CD14-positive monocyte (primary cell): ENCODE data around the gene SERPINB8. TPM values are rescaled to one million over a fixed set of nuclear protein-coding genes. Genes with fewer than 3 reads are reported as not detected.

Experiments
- DNase-seq, 3 donors: peaks; one replicate each; pipeline ENCODE4 v3.0.0-alpha.2; 2011 to 2022
- H2AFZ ChIP-seq: 2 replicates; pipeline ENCODE4 v1.6.0; 2012; ENCODE audit warnings: mild to moderate bottlenecking, low read depth, low read length, inconsistent platforms; ENCODE audit not compliant: insufficient read depth, poor library complexity, severe bottlenecking
- H3K27ac ChIP-seq, 2 donors: 1 replicate in 1 of 2; 2 replicates in 1 of 2; pipeline ENCODE4 v1.5.1; 2012 to 2013; ENCODE audit warnings: low read length in 2 of 2, control low read depth in 1 of 2, inconsistent platforms in 1 of 2, low read depth in 1 of 2, mild to moderate bottlenecking in 1 of 2
- H3K27me3 ChIP-seq, 2 donors: one replicate each; pipeline versions ENCODE4 v1.6.0 to v1.6.1; 2011 to 2013; ENCODE audit warnings: low read length in 2 of 2; ENCODE audit not compliant: control insufficient read depth in 2 of 2, insufficient read depth in 2 of 2
- H3K36me3 ChIP-seq, 2 donors: replicated peaks in 1 of 2; 1 replicate in 1 of 2; 2 replicates in 1 of 2; pipeline versions ENCODE4 v1.5.1 to v1.6.1; 2012 to 2013; ENCODE audit warnings: low read length in 2 of 2, control low read depth in 1 of 2, inconsistent platforms in 1 of 2, mild to moderate bottlenecking in 1 of 2; ENCODE audit not compliant: insufficient read depth in 2 of 2, control insufficient read depth in 1 of 2
- H3K4me1 ChIP-seq, 2 donors: 1 replicate in 1 of 2; 2 replicates in 1 of 2; pipeline versions ENCODE4 v1.5.1 to v1.6.1; 2012 to 2013; ENCODE audit warnings: low read length in 2 of 2, control low read depth in 1 of 2, inconsistent platforms in 1 of 2, mild to moderate bottlenecking in 1 of 2, moderate library complexity in 1 of 2; ENCODE audit not compliant: insufficient read depth in 2 of 2, control insufficient read depth in 1 of 2
- H3K4me2 ChIP-seq: replicated peaks from 2 replicates; pipeline ENCODE3; 2012; ENCODE audit warnings: low read length, moderate library complexity, mild to moderate bottlenecking; ENCODE audit not compliant: poor library complexity, severe bottlenecking; ENCODE audit errors: extremely low read depth
- H3K4me3 ChIP-seq, 3 experiments: fragments of 200-600 bp in 1 of 3; sonication (generic) in 1 of 3; replicated peaks in 1 of 3; 1 replicate in 2 of 3; 2 replicates in 1 of 3; pipeline ENCODE4 v1.5.1; 2011 to 2013; ENCODE audit warnings: low read length in 3 of 3, mild to moderate bottlenecking in 3 of 3, control low read depth in 2 of 3, low read depth in 2 of 3, inconsistent platforms in 1 of 3, moderate library complexity in 1 of 3
- H3K79me2 ChIP-seq: 2 replicates; pipeline ENCODE4 v1.6.0; 2012; ENCODE audit warnings: mild to moderate bottlenecking, control low read depth, inconsistent platforms, low read length, moderate library complexity; ENCODE audit not compliant: insufficient read depth
- H3K9ac ChIP-seq: 2 replicates; pipeline ENCODE4 v1.6.0; 2017; ENCODE audit warnings: low read length, mild to moderate bottlenecking; ENCODE audit not compliant: insufficient read depth, poor library complexity, severe bottlenecking
- H3K9me3 ChIP-seq, 2 donors: replicated peaks in 1 of 2; 1 replicate in 1 of 2; 2 replicates in 1 of 2; pipeline versions ENCODE4 v1.5.1 to v1.6.1; 2012 to 2013; ENCODE audit warnings: low read length in 2 of 2, control low read depth in 1 of 2; ENCODE audit not compliant: control insufficient read depth in 1 of 2, insufficient read depth in 1 of 2
- H4K20me1 ChIP-seq: 2 replicates; pipeline ENCODE4 v1.6.0; 2012; ENCODE audit warnings: mild to moderate bottlenecking, low read length, control low read depth, moderate library complexity; ENCODE audit not compliant: insufficient read depth
- H3K27ac Mint-ChIP-seq, 7 donors: one replicate each; pipeline ENCODE4 v1.8.0; 2020; ENCODE audit warnings: mild to moderate bottlenecking in 7 of 7, mixed read lengths in 7 of 7, moderate library complexity in 6 of 7, inconsistent platforms in 2 of 7
- H3K27me3 Mint-ChIP-seq, 3 donors: one replicate each; pipeline ENCODE4 v1.8.0; 2021 to 2022; ENCODE audit warnings: low read depth in 3 of 3, mild to moderate bottlenecking in 3 of 3, mixed read lengths in 3 of 3, moderate library complexity in 3 of 3, inconsistent platforms in 1 of 3
- H3K36me3 Mint-ChIP-seq, 2 donors: one replicate each; pipeline ENCODE4 v1.8.0; 2020; ENCODE audit warnings: mixed read lengths in 2 of 2, inconsistent platforms in 1 of 2, mild to moderate bottlenecking in 1 of 2
- H3K4me1 Mint-ChIP-seq: one replicate; pipeline ENCODE4 v1.8.0; 2020; ENCODE audit warnings: mild to moderate bottlenecking, mixed read lengths
- H3K4me3 Mint-ChIP-seq, 2 donors: one replicate each; pipeline ENCODE4 v1.8.0; 2020; ENCODE audit warnings: mild to moderate bottlenecking in 2 of 2, mixed read lengths in 2 of 2, moderate library complexity in 1 of 2
- H3K9me3 Mint-ChIP-seq, 7 donors: one replicate each; pipeline ENCODE4 v1.8.0; 2020 to 2022; ENCODE audit warnings: mixed read lengths in 7 of 7, mild to moderate bottlenecking in 6 of 7, moderate library complexity in 6 of 7, inconsistent platforms in 2 of 7
- CTCF ChIP-seq: fragments of 200-600 bp; IDR thresholded peaks from one replicate; pipeline ENCODE4 v1.8.0; 2022; ENCODE audit warnings: antibody characterized with exemption, mild to moderate bottlenecking
- WGBS: methylation state at CpG from one replicate; pipeline ENCODE4 v1.1.5; 2013; ENCODE audit warnings: missing lambda C conversion rate; ENCODE audit not compliant: insufficient coverage; 5-methylcytosine and 5-hydroxymethylcytosine counted together
- intact Hi-C, 2 donors: fragments of 100-400 bp; cut with micrococcal nuclease; formaldehyde crosslinking; loops; one replicate each; pipeline versions ENCODE4 v1.15.0 to v1.15.1; 2023
- polyA plus RNA-seq, 3 donors: library from polyadenylated mRNA; depleted of rRNA in 1 of 3; unstranded in 2 of 3; stranded (reverse) in 1 of 3; fragments of 300-500 nt in 2 of 3; fragments of >200 nt in 1 of 3; fragmentation: Illumina TruSeq in 2 of 3; gene quantifications; 1 replicate in 2 of 3; 2 replicates in 1 of 3; pipeline ENCODE4 v1.2.3, GENCODE V29; 2012 to 2021

The SERPINB8 gene
- polyA plus RNA-seq, 3 donors = 30.3 to 141 (median 115) TPM

GRCh38 chr18:63999871-64000270 is 30.0 kb downstream of the SERPINB8 start:
- intact Hi-C loops = no loop called here
- peaks cover 0 to 6% (median 4%) of the 10 kb centered on the region in 3 donors for H3K27me3 Mint-ChIP-seq
- Histone ChIP-seq H3K4me3 (no peak overlapping the region), H3K9ac (no peak overlapping the region), H4K20me1 (no peaks in the 10 kb centered on the region), H3K27ac (no peak overlapping the region), H3K36me3 (peaks cover 10 to 22% of the 10 kb centered on the region in 2 donors), H2AFZ (no peak overlapping the region), H3K27me3 (no peaks in the 10 kb centered on the region), H3K4me1 (no peaks in the 10 kb centered on the region), H3K9me3 (peaks cover 15 to 33% of the 10 kb centered on the region in 2 donors), H3K79me2 (no peaks in the 10 kb centered on the region), H3K4me2 (no peak overlapping the region)
- 95% methylated on average over 2 of the region's 2 CpGs for WGBS
- no peak for TF ChIP-seq CTCF
- peaks cover 22 to 36% of the 10 kb centered on the region in 2 donors for H3K36me3 Mint-ChIP-seq
- peaks cover 10 to 24% (median 16%) of the 10 kb centered on the region in 7 donors for H3K9me3 Mint-ChIP-seq
- H3K4me1 Mint-ChIP-seq = peaks cover 10% of the 10 kb centered on the region
- H3K4me3 Mint-ChIP-seq = no peak overlapping the region
- no peak for DNase-seq
- peak overlapping the region in 1 of 7 donors; percentile 25 for H3K27ac Mint-ChIP-seq

- H3K36me3 Mint-ChIP-seq = peaks cover 34 to 44% of the 10 kb centered on the region in 2 donors
- 44% methylated on average over 31 of the region's 41 CpGs for WGBS
- no peak overlapping the region for H2AFZ ChIP-seq
- no peak for DNase-seq
- H3K4me2 ChIP-seq = peak overlapping the region; percentile 6
- H3K27me3 Mint-ChIP-seq = peaks cover 0 to 6% (median 2%) of the 10 kb centered on the region in 3 donors
- no peak overlapping the region for H3K27ac Mint-ChIP-seq
- peaks cover 23 to 29% of the 10 kb centered on the region in 2 donors for H3K36me3 ChIP-seq
- H3K9me3 ChIP-seq = peaks cover 0 to 14% of the 10 kb centered on the region in 2 donors
- peaks cover 3 to 13% (median 5%) of the 10 kb centered on the region in 7 donors for H3K9me3 Mint-ChIP-seq
- H3K9ac ChIP-seq = no peak overlapping the region
- H3K4me3 ChIP-seq = no peak overlapping the region
- H4K20me1 ChIP-seq = no peaks in the 10 kb centered on the region
- H3K4me3 Mint-ChIP-seq = peak overlapping the region; percentile 5 to 55
- peaks cover 6% of the 10 kb centered on the region for H3K4me1 Mint-ChIP-seq
- H3K4me1 ChIP-seq = no peaks in the 10 kb centered on the region
- no peaks in the 10 kb centered on the region for H3K79me2 ChIP-seq
- H3K27ac ChIP-seq = no peak overlapping the region
- no peak for TF ChIP-seq CTCF
- no peaks in the 10 kb centered on the region for H3K27me3 ChIP-seq
- intact Hi-C loops = no loop called here
These were observed 32.7 kb downstream of the SERPINB8 start for GRCh38 chr18:64002581-64002980.
